ENCODE data around the gene METTL8.
"Not testable (repeated sequence)": the region's sequence is repeated elsewhere in the genome, so short reads cannot be mapped to it uniquely, and the experiment has no call there.

DNA sequence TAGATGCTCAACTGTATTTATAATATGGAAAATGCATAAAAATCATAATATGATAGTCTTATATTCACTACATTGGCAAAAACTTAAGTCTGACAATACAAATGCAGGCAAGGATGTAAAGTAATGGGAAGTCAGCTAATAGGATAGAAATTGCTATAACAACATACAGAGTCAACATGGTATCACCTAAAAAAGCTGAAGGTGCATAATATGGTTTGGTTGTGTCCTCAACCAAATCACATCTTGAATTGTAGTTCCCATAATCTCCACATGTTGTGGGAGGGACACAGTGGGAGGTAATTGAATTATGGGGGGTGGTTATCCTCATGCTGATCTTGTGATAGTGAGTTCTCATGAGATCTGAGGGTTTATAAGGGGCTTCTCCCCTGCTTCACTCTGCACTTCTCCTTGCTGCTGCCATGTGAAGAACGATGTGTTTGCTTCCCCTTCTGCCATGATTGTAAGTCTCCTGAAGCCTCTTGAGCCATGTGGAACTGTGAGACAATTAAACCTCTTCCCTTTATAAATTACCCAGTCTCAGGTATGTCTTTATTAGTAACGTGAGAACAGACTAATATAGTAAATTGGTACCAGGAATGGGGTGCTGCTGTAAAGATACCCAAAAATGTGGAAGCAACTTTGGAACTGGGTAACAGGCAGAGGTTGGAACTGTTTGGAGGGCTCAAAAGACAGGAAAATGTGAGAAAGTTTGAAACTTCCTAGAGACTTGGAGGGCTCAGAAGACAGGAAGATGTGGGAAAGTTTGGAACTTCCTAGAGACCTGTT, 10.9 kb downstream of the METTL8 start:
- not testable (repeated sequence) for TF ChIP-seq CTCF, POLR2A (IDR thresholded peaks at IDR 0.05)

All from thyroid gland (tissue), 4 donors.